ENCODE data around the gene FGGY.

Gene FGGY

GRCh38 chr1:59678493-59679228 is 381.8 kb downstream of the FGGY start:
- no peak for DNase-seq (ENCODE audit: low spot score)

GRCh38 chr1:59680044-59680443 is 383.1 kb downstream of the FGGY start:
- no peak for DNase-seq (ENCODE audit: low spot score)

GRCh38 chr1:59682396-59683080 is 385.6 kb downstream of the FGGY start:
- no peak for DNase-seq (ENCODE audit: low spot score)

- no peak for DNase-seq (ENCODE audit: low spot score)
Measured at GRCh38 chr1:59683197-59683596, 386.3 kb downstream of the FGGY start.

- DNase-seq (ENCODE audit: low spot score) = no peak
Measured at GRCh38 chr1:59684698-59685097, 387.8 kb downstream of the FGGY start.

GRCh38 chr1:59685101-59685500 is 388.2 kb downstream of the FGGY start:
- no peak for DNase-seq (ENCODE audit: low spot score)

GRCh38 chr1:59685666-59686065 is 388.8 kb downstream of the FGGY start:
- DNase-seq (ENCODE audit: low spot score) = no peak

GRCh38 chr1:59686170-59686569 is 389.3 kb downstream of the FGGY start:
- DNase-seq (ENCODE audit: low spot score) = no peak

GRCh38 chr1:59686574-59686973 is 389.7 kb downstream of the FGGY start:
- no peak for DNase-seq (ENCODE audit: low spot score)

GRCh38 chr1:59687081-59687480 is 390.2 kb downstream of the FGGY start:
- DNase-seq (ENCODE audit: low spot score) = no peak

- DNase-seq (ENCODE audit: low spot score) = no peak
Measured at GRCh38 chr1:59688976-59689375, 392.1 kb downstream of the FGGY start.

GRCh38 chr1:59689730-59690129 is 392.8 kb downstream of the FGGY start:
- no peak for DNase-seq (ENCODE audit: low spot score)

- no peak for DNase-seq (ENCODE audit: low spot score)
Measured at GRCh38 chr1:59690171-59690930, 393.5 kb downstream of the FGGY start.

GRCh38 chr1:59691261-59691660 is 394.4 kb downstream of the FGGY start:
- DNase-seq (ENCODE audit: low spot score) = no peak

- DNase-seq (ENCODE audit: low spot score) = no peak
Measured at GRCh38 chr1:59692591-59692990, 395.7 kb downstream of the FGGY start.

- no peak for DNase-seq (ENCODE audit: low spot score)
Measured at GRCh38 chr1:59693406-59693805, 396.5 kb downstream of the FGGY start.

GRCh38 chr1:59695252-59695651 is 398.4 kb downstream of the FGGY start:
- DNase-seq (ENCODE audit: low spot score) = no peak

- DNase-seq (ENCODE audit: low spot score) = no peak
Measured at GRCh38 chr1:59696421-59697115, 399.7 kb downstream of the FGGY start.

GRCh38 chr1:59697150-59697800 is 400.4 kb downstream of the FGGY start:
- peak; percentile 51 for DNase-seq (ENCODE audit: low spot score)

- DNase-seq (ENCODE audit: low spot score) = no peak
Measured at GRCh38 chr1:59698386-59698785, 401.5 kb downstream of the FGGY start.

- DNase-seq (ENCODE audit: low spot score) = peak; percentile 49
Measured at GRCh38 chr1:59699227-59699847, 402.4 kb downstream of the FGGY start.

Data from activated CD4-positive, alpha-beta T cell treated with anti-CD3 and anti-CD28 coated beads, Interleukin-2, Interleukin-4, amounts not matched to agents 100 ng/mL and 50 ng/mL, durations not matched to agents 16 hours and 8 hours (primary cell).